Omental fat pad (tissue), 4 donors: ENCODE results near the gene EIF5AL1. TPM values are rescaled to one million over a fixed set of nuclear protein-coding genes. Genes with fewer than 3 reads are reported as not detected.
"Not testable (repeated sequence)": the region's sequence is repeated elsewhere in the genome, so short reads cannot be mapped to it uniquely, and the experiment has no call there.

Experiments used
- ATAC-seq: fragments of 150-250 bp; one replicate; pipeline ENCODE4 v1.9.1; 2016; ENCODE audit warnings: mild to moderate bottlenecking, moderate library complexity; ENCODE audit not compliant: low FRiP score
- DNase-seq: peaks from one replicate; pipeline ENCODE4 v3.0.0-alpha.2; 2019; ENCODE audit warnings: low spot score
- total RNA-seq, 4 donors: library from RNA; depleted of rRNA; stranded (reverse); fragments of >200 nt; gene quantifications; one replicate each; pipeline ENCODE4 v1.1.0, GENCODE V29; 2016
- TF ChIP-seq, protein P1 (sequence below), 3 donors: fragments of 450-650 bp; IDR thresholded peaks; one replicate each; pipeline ENCODE4 v1.5.1; 2016 to 2017; ENCODE audit warnings: antibody characterized with exemption in 3 of 3, mild to moderate bottlenecking in 3 of 3, moderate library complexity in 2 of 3

The EIF5AL1 gene
- total RNA-seq, 4 donors from 2014 or later = 0.19 to 0.24 (median 0.19) TPM; not detected in 1

GRCh38 chr10:79555354-79556309, 43.3 kb downstream of the EIF5AL1 start:
- TF ChIP-seq, protein P1, sequence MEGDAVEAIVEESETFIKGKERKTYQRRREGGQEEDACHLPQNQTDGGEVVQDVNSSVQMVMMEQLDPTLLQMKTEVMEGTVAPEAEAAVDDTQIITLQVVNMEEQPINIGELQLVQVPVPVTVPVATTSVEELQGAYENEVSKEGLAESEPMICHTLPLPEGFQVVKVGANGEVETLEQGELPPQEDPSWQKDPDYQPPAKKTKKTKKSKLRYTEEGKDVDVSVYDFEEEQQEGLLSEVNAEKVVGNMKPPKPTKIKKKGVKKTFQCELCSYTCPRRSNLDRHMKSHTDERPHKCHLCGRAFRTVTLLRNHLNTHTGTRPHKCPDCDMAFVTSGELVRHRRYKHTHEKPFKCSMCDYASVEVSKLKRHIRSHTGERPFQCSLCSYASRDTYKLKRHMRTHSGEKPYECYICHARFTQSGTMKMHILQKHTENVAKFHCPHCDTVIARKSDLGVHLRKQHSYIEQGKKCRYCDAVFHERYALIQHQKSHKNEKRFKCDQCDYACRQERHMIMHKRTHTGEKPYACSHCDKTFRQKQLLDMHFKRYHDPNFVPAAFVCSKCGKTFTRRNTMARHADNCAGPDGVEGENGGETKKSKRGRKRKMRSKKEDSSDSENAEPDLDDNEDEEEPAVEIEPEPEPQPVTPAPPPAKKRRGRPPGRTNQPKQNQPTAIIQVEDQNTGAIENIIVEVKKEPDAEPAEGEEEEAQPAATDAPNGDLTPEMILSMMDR (IDR thresholded peaks at IDR 0.05) = no peak
- no peak for ATAC-seq
- DNase-seq = no peak

DNA sequence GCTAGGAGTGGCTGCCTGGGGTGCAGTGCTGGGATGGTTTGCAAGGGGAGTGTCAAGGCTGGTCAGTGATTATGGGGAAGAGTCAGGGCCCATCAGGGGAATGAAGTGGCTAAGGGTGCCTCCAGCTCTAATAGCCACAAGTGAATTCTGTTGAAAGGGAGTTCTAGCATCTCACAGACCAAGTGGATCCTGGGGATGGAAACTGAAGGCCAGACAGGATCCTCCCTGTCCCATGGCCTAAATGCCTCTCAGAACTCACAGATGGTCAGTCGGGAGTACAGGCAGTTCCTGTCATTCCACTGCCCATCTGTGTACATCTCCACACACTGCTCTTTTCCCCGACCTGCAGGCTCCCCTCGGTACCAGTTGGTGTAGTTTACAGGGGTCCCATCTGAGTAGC, 44.6 kb downstream of the EIF5AL1 start:
- not testable (repeated sequence) for DNase-seq, ATAC-seq

DNA sequence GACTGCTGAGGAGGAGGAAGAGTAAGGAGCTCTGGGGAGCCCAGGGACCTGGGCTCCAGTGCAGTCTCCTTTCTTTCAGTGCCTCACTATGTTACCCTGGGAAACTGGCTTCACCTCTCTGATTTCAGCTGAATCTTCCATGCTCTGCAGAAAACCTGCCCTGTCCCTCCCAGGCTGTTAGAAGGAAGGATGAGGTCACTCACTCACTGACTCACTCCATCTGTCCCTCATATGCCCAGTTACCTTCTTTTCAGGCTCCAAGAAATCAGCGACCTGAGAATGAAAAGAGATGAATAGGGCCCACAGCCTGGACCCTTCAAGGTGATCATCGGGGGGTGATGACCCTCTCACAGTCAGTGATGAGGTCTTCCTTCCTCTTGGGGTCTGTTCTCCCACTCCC, 47.4 kb downstream of the EIF5AL1 start:
- TF ChIP-seq, protein P1 (IDR thresholded peaks at IDR 0.05) = no peak
- no peak for ATAC-seq
- no peak for DNase-seq

GRCh38 chr10:79560160-79560709, 47.9 kb downstream of the EIF5AL1 start, which contains the start of gene SFTPA2:
TSS of gene SFTPA2 (minus strand) at chr10:79560407. CDS start at chr10:79559483, 924 bp downstream.
- TF ChIP-seq, protein P1 (IDR thresholded peaks at IDR 0.05) = no peak
- DNase-seq (no peak), ATAC-seq (no peak)

DNA sequence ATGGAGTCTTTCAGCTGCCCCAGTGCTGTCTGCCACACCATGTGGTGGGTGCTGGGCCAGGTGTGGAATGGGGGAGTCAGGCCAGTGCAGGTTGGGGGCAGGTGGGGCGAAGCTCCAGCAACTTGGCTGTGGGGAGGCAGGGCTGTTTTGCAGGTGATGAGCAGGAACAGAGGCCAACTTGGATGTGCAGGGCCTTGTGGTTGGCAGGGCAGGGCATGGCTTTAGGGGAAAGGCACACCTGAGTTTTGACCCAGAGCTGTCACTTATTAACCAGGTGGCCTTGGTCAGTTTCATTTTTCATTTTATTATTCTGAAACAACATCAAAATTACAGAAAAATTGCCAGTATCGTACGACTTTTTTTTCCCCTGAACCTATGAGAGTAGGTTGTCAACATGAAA, 48.9 kb downstream of the EIF5AL1 start:
- TF ChIP-seq, protein P1 (IDR thresholded peaks at IDR 0.05) = no peak
- no peak for DNase-seq
- no peak for ATAC-seq

DNA sequence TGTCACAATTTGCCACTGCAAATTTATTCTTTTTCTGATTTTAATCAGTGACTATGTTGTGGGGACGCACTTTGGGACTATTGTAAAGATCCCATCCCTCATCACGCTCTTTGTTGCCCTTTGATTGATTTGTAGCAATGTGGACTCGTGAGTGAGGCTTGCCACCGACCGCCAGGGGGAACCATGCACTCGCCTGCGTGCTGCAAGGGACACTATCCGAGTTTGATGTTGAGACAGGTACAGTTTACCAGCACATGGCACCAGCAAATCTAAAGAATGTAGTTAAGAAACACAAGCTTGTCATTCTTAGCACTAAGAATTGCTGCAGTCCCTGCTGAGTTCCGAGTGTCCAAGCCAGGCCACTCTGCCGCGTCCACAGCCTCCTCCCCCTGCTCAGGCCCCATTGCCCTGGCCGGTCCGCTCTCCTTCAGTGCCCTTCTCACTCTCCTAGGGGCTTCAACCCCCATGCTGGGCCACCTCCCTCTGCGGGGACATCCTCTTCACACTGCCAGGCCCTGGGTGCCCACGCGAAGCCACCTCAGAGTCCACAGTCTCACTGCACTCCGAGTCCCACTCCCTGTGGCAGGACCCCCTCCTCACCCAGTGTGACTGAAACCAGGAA, 49.9 kb downstream of the EIF5AL1 start:
- TF ChIP-seq, protein P1 (IDR thresholded peaks at IDR 0.05) = no peak
- no peak for DNase-seq
- ATAC-seq = no peak

DNA sequence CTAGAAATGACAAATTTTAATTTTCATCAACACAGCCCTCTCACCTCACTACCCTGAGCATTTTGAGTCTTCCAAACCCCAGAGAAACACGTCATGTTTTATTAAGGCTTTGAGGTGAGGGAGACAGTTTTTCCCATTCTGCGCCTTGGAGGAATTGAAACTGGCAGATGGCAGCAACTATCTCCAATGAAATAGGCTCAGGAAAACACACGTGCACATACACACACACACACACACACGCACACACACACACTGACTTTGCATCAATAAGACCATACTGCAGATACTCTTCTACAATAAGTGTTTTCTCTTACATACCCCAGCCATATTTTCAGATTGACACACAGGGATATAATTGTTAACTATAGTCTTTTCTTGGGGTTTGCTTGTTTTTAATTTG, 51.1 kb downstream of the EIF5AL1 start:
- ATAC-seq (no peak), DNase-seq (no peak)
- TF ChIP-seq, protein P1 (IDR thresholded peaks at IDR 0.05) = no peak
